IPS DF 6.9 (cell line): ENCODE data around the gene SH3BP5L.
"Not testable (repeated sequence)": the region's sequence is repeated elsewhere in the genome, so short reads cannot be mapped to it uniquely, and the experiment has no call there.

ENCODE experiments used
- DNase-seq: peaks from one replicate; pipeline ENCODE4 v3.0.0-alpha.2; 2013; ENCODE audit warnings: low read depth, low spot score
- H3K27ac ChIP-seq: one replicate; pipeline ENCODE4 v1.5.1; 2013; ENCODE audit warnings: low read length, control low read depth
- H3K27me3 ChIP-seq: 2 replicates; pipeline ENCODE4 v1.6.1; 2013; ENCODE audit warnings: mild to moderate bottlenecking, low read length; ENCODE audit not compliant: control insufficient read depth, insufficient read depth
- H3K36me3 ChIP-seq: 2 replicates; pipeline ENCODE4 v1.6.1; 2013; ENCODE audit warnings: low read length; ENCODE audit not compliant: control insufficient read depth, insufficient read depth
- H3K4me1 ChIP-seq: 2 replicates; pipeline ENCODE4 v1.6.1; 2013; ENCODE audit warnings: low read length; ENCODE audit not compliant: control insufficient read depth, insufficient read depth
- H3K4me3 ChIP-seq: 2 replicates; pipeline ENCODE4 v1.5.1; 2013; ENCODE audit warnings: mild to moderate bottlenecking, low read length
- H3K9me3 ChIP-seq: 2 replicates; pipeline ENCODE4 v1.6.1; 2013; ENCODE audit warnings: low read length, inconsistent platforms; ENCODE audit not compliant: control insufficient read depth, insufficient read depth
- WGBS: extraction: QIAGEN DNeasy Blood & Tissue Kit; methylation state at CpG from one replicate; pipeline ENCODE4 v1.1.7; 2013; ENCODE audit warnings: mixed read lengths, missing lambda C conversion rate; ENCODE audit not compliant: insufficient read length, insufficient coverage; 5-methylcytosine and 5-hydroxymethylcytosine counted together

The SH3BP5L gene

GRCh38 chr1:248808876-248809275 is 16.8 kb downstream of the SH3BP5L start:
- Histone ChIP-seq H3K4me3 (no peak overlapping the region), H3K4me1 (no peaks in the 10 kb centered on the region), H3K27ac (no peak overlapping the region), H3K9me3 (no peaks in the 10 kb centered on the region), H3K27me3 (no peaks in the 10 kb centered on the region), H3K36me3 (peaks cover 16% of the 10 kb centered on the region)
- no CpG with 5 or more reads among the region's 9 CpGs for WGBS
- DNase-seq = no peak

- H3K36me3 ChIP-seq = 0 out of 2 replicates have a peak, but pooled peaks cover 6% of the 10 kb centered on the region
- peaks cover 2% of the 10 kb centered on the region for H3K9me3 ChIP-seq
- peak; percentile 9 for DNase-seq
- WGBS = no CpG with 5 or more reads among the region's 15 CpGs
- H3K27ac ChIP-seq = no peak overlapping the region
- H3K4me1 ChIP-seq = no peaks in the 10 kb centered on the region
- no peak overlapping the region for H3K4me3 ChIP-seq
- H3K27me3 ChIP-seq = no peaks in the 10 kb centered on the region
These were observed 18.5 kb downstream of the SH3BP5L start for GRCh38 chr1:248807067-248807737.

GRCh38 chr1:248805876-248806275 is 19.8 kb downstream of the SH3BP5L start:
- no CpG with 5 or more reads among the region's 1 CpG for WGBS
- Histone ChIP-seq H3K4me1 (no peaks in the 10 kb centered on the region), H3K9me3 (peaks cover 2% of the 10 kb centered on the region), H3K27ac (no peak overlapping the region), H3K27me3 (no peaks in the 10 kb centered on the region), H3K36me3 (no peaks in the 10 kb centered on the region), H3K4me3 (no peak overlapping the region)
- DNase-seq = no peak

GRCh38 chr1:248804771-248805681 is 20.7 kb downstream of the SH3BP5L start:
- Histone ChIP-seq H3K9me3 (peaks cover 2% of the 10 kb centered on the region), H3K27me3 (no peaks in the 10 kb centered on the region), H3K36me3 (no peaks in the 10 kb centered on the region), H3K27ac (no peak overlapping the region), H3K4me3 (no peak overlapping the region), H3K4me1 (no peaks in the 10 kb centered on the region)
- no CpG with 5 or more reads among the region's 10 CpGs for WGBS
- no peak for DNase-seq

GRCh38 chr1:248803501-248803900 is 22.2 kb downstream of the SH3BP5L start:
- not testable (repeated sequence) for H3K36me3 ChIP-seq, H3K27ac ChIP-seq, DNase-seq, H3K9me3 ChIP-seq, H3K27me3 ChIP-seq, H3K4me3 ChIP-seq, H3K4me1 ChIP-seq
- WGBS = no CpG with 5 or more reads among the region's 15 CpGs

GRCh38 chr1:248802454-248802853 is 23.3 kb downstream of the SH3BP5L start:
- H3K4me3 ChIP-seq = no peak overlapping the region
- H3K4me1 ChIP-seq = no peaks in the 10 kb centered on the region
- no peaks in the 10 kb centered on the region for H3K27me3 ChIP-seq
- peaks cover 2% of the 10 kb centered on the region for H3K9me3 ChIP-seq
- WGBS = no CpG with 5 or more reads among the region's 6 CpGs
- no peak for DNase-seq
- H3K27ac ChIP-seq = no peak overlapping the region
- no peaks in the 10 kb centered on the region for H3K36me3 ChIP-seq

- Histone ChIP-seq H3K36me3 (no peaks in the 10 kb centered on the region), H3K9me3 (peaks cover 2% of the 10 kb centered on the region), H3K4me3 (no peak overlapping the region), H3K4me1 (no peaks in the 10 kb centered on the region), H3K27me3 (no peaks in the 10 kb centered on the region), H3K27ac (no peak overlapping the region)
- WGBS = no CpG with 5 or more reads among the region's 3 CpGs
- DNase-seq = no peak
These were observed 25.3 kb downstream of the SH3BP5L start for GRCh38 chr1:248800459-248800858.

GRCh38 chr1:248798791-248799190 is 26.9 kb downstream of the SH3BP5L start:
- Histone ChIP-seq H3K9me3 (peaks cover 2% of the 10 kb centered on the region), H3K4me3 (no peak overlapping the region), H3K27me3 (no peaks in the 10 kb centered on the region), H3K4me1 (no peaks in the 10 kb centered on the region), H3K36me3 (no peaks in the 10 kb centered on the region), H3K27ac (no peak overlapping the region)
- no CpG with 5 or more reads among the region's 3 CpGs for WGBS
- no peak for DNase-seq

- not testable (repeated sequence) for H3K4me1 ChIP-seq, H3K36me3 ChIP-seq, H3K9me3 ChIP-seq, H3K27ac ChIP-seq, DNase-seq, H3K27me3 ChIP-seq, H3K4me3 ChIP-seq
- no CpG with 5 or more reads among the region's 5 CpGs for WGBS
These were observed 31.1 kb downstream of the SH3BP5L start for GRCh38 chr1:248794663-248795062.

GRCh38 chr1:248793592-248793991 is 32.1 kb downstream of the SH3BP5L start:
- peaks cover 4% of the 10 kb centered on the region for H3K9me3 ChIP-seq
- H3K36me3 ChIP-seq = no peaks in the 10 kb centered on the region

More at GRCh38 chr1:248793592-248793991, 32.1 kb downstream of the SH3BP5L start:
- Histone ChIP-seq H3K4me3 (no peak overlapping the region), H3K27me3 (no peaks in the 10 kb centered on the region), H3K27ac (no peak overlapping the region), H3K4me1 (no peaks in the 10 kb centered on the region)
- DNase-seq = no peak
